Hepatocyte (in vitro differentiated cells): ENCODE results near the gene CUX1. TPM values are rescaled to one million over a fixed set of nuclear protein-coding genes. Genes with fewer than 3 reads are reported as not detected.
A peak's percentile ranks its signal among the peaks of the same experiment; 100 is the strongest.

ENCODE experiments used
- DNase-seq: peaks from one replicate; pipeline ENCODE4 v3.0.0-alpha.2; 2016; ENCODE audit warnings: low spot score
- H2AFZ ChIP-seq: fragments of 200-600 bp; sonication (generic); 2 replicates; pipeline ENCODE4 v1.6.0; 2016; ENCODE audit warnings: antibody characterized with exemption, mild to moderate bottlenecking
- H3K27ac ChIP-seq: fragments of 200-600 bp; sonication (generic); 2 replicates; pipeline ENCODE4 v1.5.1; 2016; ENCODE audit warnings: mild to moderate bottlenecking
- H3K27me3 ChIP-seq: fragments of 200-600 bp; sonication (generic); 2 replicates; pipeline ENCODE4 v1.6.1; 2016
- H3K36me3 ChIP-seq: fragments of 200-600 bp; sonication (generic); replicated peaks from 2 replicates; pipeline ENCODE4 v1.5.1; 2016; ENCODE audit warnings: low read depth; ENCODE audit not compliant: insufficient read depth
- H3K4me1 ChIP-seq: fragments of 200-600 bp; sonication (generic); 2 replicates; pipeline ENCODE4 v1.5.1; 2016; ENCODE audit warnings: mild to moderate bottlenecking, moderate library complexity; ENCODE audit not compliant: insufficient read depth
- H3K4me2 ChIP-seq: fragments of 200-600 bp; sonication (generic); 2 replicates; pipeline ENCODE4 v1.6.0; 2016
- H3K4me3 ChIP-seq: fragments of 200-600 bp; sonication (generic); 2 replicates; pipeline ENCODE4 v1.5.1; 2016; ENCODE audit warnings: mild to moderate bottlenecking
- H3K79me2 ChIP-seq: fragments of 200-600 bp; sonication (generic); 2 replicates; pipeline ENCODE4 v1.6.0; 2017; ENCODE audit warnings: mild to moderate bottlenecking
- H3K9me2 ChIP-seq: fragments of 200-600 bp; sonication (generic); replicated peaks from 2 replicates; pipeline ENCODE4 v1.6.0; 2017; ENCODE audit warnings: mild to moderate bottlenecking; ENCODE audit not compliant: insufficient read depth
- H3K9me3 ChIP-seq: fragments of 200-600 bp; sonication (generic); 2 replicates; pipeline ENCODE4 v1.5.1; 2016; ENCODE audit warnings: low read depth, mild to moderate bottlenecking
- H4K20me1 ChIP-seq: fragments of 200-600 bp; sonication (generic); 2 replicates; pipeline ENCODE4 v1.6.0; 2016; ENCODE audit warnings: mild to moderate bottlenecking; ENCODE audit not compliant: insufficient read depth, poor library complexity, severe bottlenecking
- CTCF ChIP-seq: fragments of 200-600 bp; sonication (generic); IDR thresholded peaks from 2 replicates; pipeline ENCODE4 v1.5.1; 2016; ENCODE audit warnings: antibody characterized with exemption, mild to moderate bottlenecking; ENCODE audit not compliant: poor library complexity
- EZH2 ChIP-seq: fragments of 200-600 bp; sonication (generic); IDR thresholded peaks from 2 replicates; pipeline ENCODE4 v1.6.1; 2016; ENCODE audit warnings: antibody characterized with exemption, mild to moderate bottlenecking, borderline replicate concordance
- EZH2phosphoT487 ChIP-seq: fragments of 200-600 bp; sonication (generic); IDR thresholded peaks from one replicate; pipeline ENCODE4 v1.6.1; 2018; ENCODE audit warnings: antibody characterized with exemption, mild to moderate bottlenecking, low read depth, moderate library complexity; ENCODE audit not compliant: unreplicated experiment, severe bottlenecking
- WGBS: methylation state at CpG from one replicate; pipeline ENCODE4 v1.1.6; 2016; ENCODE audit warnings: low lambda C conversion rate; ENCODE audit errors: missing lambda C conversion rate; 5-methylcytosine and 5-hydroxymethylcytosine counted together
- polyA plus RNA-seq: library from polyadenylated mRNA; unstranded; fragments of >200 nt; fragmentation: Nextera tagmentation; extraction: Ambion mirVana; gene quantifications from 2 replicates; pipeline ENCODE4 v1.2.1, GENCODE V29; 2016
- total RNA-seq: library from RNA; depleted of rRNA; stranded (reverse); fragments of >200 nt; gene quantifications from 2 replicates; pipeline ENCODE4 v1.2.3, GENCODE V29; 2014

CUX1 gene
- total and polyA plus RNA-seq, 2 experiments from 2014 or later, result 60.1 to 76.8 TPM

GRCh38 chr7:102095321-102096011, 278.0 kb downstream of the CUX1 start:
- H3K4me3 ChIP-seq, result no peak overlapping the region
- H3K27ac ChIP-seq, result peak overlapping the region; percentile 99
- TF ChIP-seq CTCF, result no peak
- no peak for TF ChIP-seq EZH2phosphoT487
- no peak for TF ChIP-seq EZH2
- no peaks in the 10 kb centered on the region for H3K9me3 ChIP-seq
- no peak overlapping the region for H3K4me2 ChIP-seq
- 85% methylated on average over 16 of the region's 16 CpGs for WGBS
- H3K36me3 ChIP-seq, result no peaks in the 10 kb centered on the region
- no peak for DNase-seq
- H4K20me1 ChIP-seq, result no peaks in the 10 kb centered on the region
- no peak overlapping the region for H2AFZ ChIP-seq
- no peaks in the 10 kb centered on the region for H3K9me2 ChIP-seq
- no peaks in the 10 kb centered on the region for H3K27me3 ChIP-seq
- peaks cover 49% of the 10 kb centered on the region for H3K79me2 ChIP-seq
- peaks cover 43% of the 10 kb centered on the region for H3K4me1 ChIP-seq

GRCh38 chr7:102096012-102096332, 278.5 kb downstream of the CUX1 start:
- Histone ChIP-seq H3K27me3 (no peaks in the 10 kb centered on the region), H4K20me1 (no peaks in the 10 kb centered on the region), H3K4me3 (no peak overlapping the region), H3K4me1 (peaks cover 43% of the 10 kb centered on the region), H3K4me2 (no peak overlapping the region), H2AFZ (no peak overlapping the region), H3K36me3 (no peaks in the 10 kb centered on the region), H3K27ac (peak overlapping the region; percentile 99), H3K79me2 (peaks cover 48% of the 10 kb centered on the region), H3K9me2 (no peaks in the 10 kb centered on the region), H3K9me3 (no peaks in the 10 kb centered on the region)
- DNase-seq, result no peak
- no peak for TF ChIP-seq CTCF
- TF ChIP-seq EZH2phosphoT487, result no peak
- no peak for TF ChIP-seq EZH2
- 92% methylated on average over 10 of the region's 10 CpGs for WGBS

- peaks cover 41% of the 10 kb centered on the region for H3K79me2 ChIP-seq
- whole genome bisulfite sequencing, result 46% methylated on average over 19 of the region's 19 CpGs
- H4K20me1 ChIP-seq, result no peaks in the 10 kb centered on the region
- H3K9me2 ChIP-seq, result no peaks in the 10 kb centered on the region
- peaks cover 43% of the 10 kb centered on the region for H3K4me1 ChIP-seq
- H3K27me3 ChIP-seq, result no peaks in the 10 kb centered on the region
- H3K4me3 ChIP-seq, result no peak overlapping the region
- DNase-seq, result peak; percentile 58
- no peaks in the 10 kb centered on the region for H3K36me3 ChIP-seq
- no peaks in the 10 kb centered on the region for H3K9me3 ChIP-seq
- peak overlapping the region; percentile 99 for H3K27ac ChIP-seq
- TF ChIP-seq CTCF, result no peak
- TF ChIP-seq EZH2phosphoT487, result no peak
- no peak for TF ChIP-seq EZH2
- no peak overlapping the region for H2AFZ ChIP-seq
- H3K4me2 ChIP-seq, result peak overlapping the region; percentile 69
These were observed 279.4 kb downstream of the CUX1 start for GRCh38 chr7:102096706-102097427.
